HepG2 (cell line): ENCODE measurements around the gene CDC42SE1. TPM values are rescaled to one million over a fixed set of nuclear protein-coding genes. Genes with fewer than 3 reads are reported as not detected.
A peak's percentile ranks its signal among the peaks of the same experiment; 100 is the strongest.

Experiments
- ADNP ChIP-seq: sonication (generic); formaldehyde crosslinking; IDR thresholded peaks from 2 replicates; pipeline ENCODE4 v1.4.0; 2020; ENCODE audit warnings: missing genetic modification reagents
- DR1 ChIP-seq: sonication (generic); formaldehyde crosslinking; IDR thresholded peaks from 2 replicates; pipeline ENCODE4 v1.8.0; 2021; ENCODE audit warnings: mild to moderate bottlenecking, missing genetic modification reagents, inconsistent platforms
- IKZF4 ChIP-seq: sonication (generic); formaldehyde crosslinking; IDR thresholded peaks from 2 replicates; pipeline ENCODE4 v1.5.1; 2020; ENCODE audit warnings: borderline replicate concordance, mild to moderate bottlenecking, low read depth, missing genetic modification reagents; ENCODE audit errors: not compliant biosample characterization
- KLF13 ChIP-seq: sonication (generic); formaldehyde crosslinking; IDR thresholded peaks from 2 replicates; pipeline ENCODE4 v1.4.0; 2020; ENCODE audit warnings: mild to moderate bottlenecking, missing genetic modification reagents
- MATR3 ChIP-seq: sonication (generic); formaldehyde crosslinking; IDR thresholded peaks from 2 replicates; pipeline ENCODE4 v1.4.0; 2020; ENCODE audit warnings: missing genetic modification reagents
- PHF5A ChIP-seq: IDR thresholded peaks from one replicate; pipeline ENCODE4 v1.6.1; 2018; ENCODE audit warnings: low read depth, missing genetic modification reagents; ENCODE audit not compliant: unreplicated experiment
- SIX4 ChIP-seq: sonication (generic); formaldehyde crosslinking; IDR thresholded peaks from 2 replicates; pipeline ENCODE4 v1.4.0; 2020; ENCODE audit warnings: missing genetic modification reagents
- SNAI1 ChIP-seq: sonication (generic); formaldehyde crosslinking; IDR thresholded peaks from 2 replicates; pipeline ENCODE4 v1.5.0; 2020; ENCODE audit warnings: mild to moderate bottlenecking, missing genetic modification reagents, borderline replicate concordance
- THAP7 ChIP-seq: sonication (generic); formaldehyde crosslinking; IDR thresholded peaks from 2 replicates; pipeline ENCODE4 v1.8.1; 2023; ENCODE audit warnings: mild to moderate bottlenecking, missing genetic modification reagents
- TIGD3 ChIP-seq: sonication (generic); formaldehyde crosslinking; IDR thresholded peaks from 2 replicates; pipeline ENCODE4 v1.5.1; 2020; ENCODE audit warnings: mild to moderate bottlenecking, missing genetic modification reagents, borderline replicate concordance
- WIZ ChIP-seq: sonication (generic); formaldehyde crosslinking; IDR thresholded peaks from 2 replicates; pipeline ENCODE4 v1.5.1; 2020; ENCODE audit warnings: mild to moderate bottlenecking, missing genetic modification reagents
- ZBTB43 ChIP-seq: sonication (generic); formaldehyde crosslinking; conservative IDR thresholded peaks from 2 replicates; pipeline ENCODE4 v1.4.0; 2020; ENCODE audit warnings: missing genetic modification reagents
- ZFP90 ChIP-seq: sonication (generic); formaldehyde crosslinking; IDR thresholded peaks from 2 replicates; pipeline ENCODE4 v1.8.0; 2022; ENCODE audit warnings: missing genetic modification reagents, mild to moderate bottlenecking, inconsistent platforms, borderline replicate concordance
- ZNF564 ChIP-seq: sonication (generic); formaldehyde crosslinking; IDR thresholded peaks from 2 replicates; pipeline ENCODE4 v1.8.1; 2023; ENCODE audit warnings: mild to moderate bottlenecking, missing genetic modification reagents
- ZNF672 ChIP-seq: sonication (generic); formaldehyde crosslinking; IDR thresholded peaks from 2 replicates; pipeline ENCODE4 v1.8.1; 2022; ENCODE audit warnings: missing genetic modification reagents
- polyA plus RNA-seq, 8 experiments: library from polyadenylated mRNA; depleted of rRNA in 3 of 8; stranded (reverse) in 7 of 8; unstranded in 1 of 8; fragments of >200 nt; fragmentation: Illumina TruSeq in 4 of 8; extraction: Trizol in 4 of 8; gene quantifications; 2 replicates each; pipeline versions ENCODE4 v1.2.1 to v1.2.3, GENCODE V29; 2011 to 2016; ENCODE audit warnings: low read depth in 4 of 8, missing spikeins in 1 of 8, mixed read lengths in 1 of 8; ENCODE audit not compliant: insufficient read depth in 1 of 8
- total RNA-seq, 5 experiments: library from RNA; depleted of rRNA; stranded (reverse); fragments of >200 nt; fragmentation: Illumina TruSeq; extraction: Trizol; gene quantifications; 2 replicates each; pipeline ENCODE4 v1.2.3, GENCODE V29; 2016; ENCODE audit warnings: low read depth in 1 of 5
- TF ChIP-seq, protein P1 (sequence below): sonication (generic); formaldehyde crosslinking; IDR thresholded peaks from 2 replicates; pipeline ENCODE4 v1.4.0; 2020; ENCODE audit warnings: mild to moderate bottlenecking, missing genetic modification reagents
- TF ChIP-seq, protein P2 (sequence below): sonication (generic); formaldehyde crosslinking; IDR thresholded peaks from 2 replicates; pipeline ENCODE4 v1.4.0; 2020; ENCODE audit warnings: mild to moderate bottlenecking, missing genetic modification reagents

Gene CDC42SE1
- total and polyA plus RNA-seq, 2 of the 13 experiments (the other 11 are each of a cell fraction or from before 2014, with no cell fraction given): 17.6 to 17.9 TPM

DNA sequence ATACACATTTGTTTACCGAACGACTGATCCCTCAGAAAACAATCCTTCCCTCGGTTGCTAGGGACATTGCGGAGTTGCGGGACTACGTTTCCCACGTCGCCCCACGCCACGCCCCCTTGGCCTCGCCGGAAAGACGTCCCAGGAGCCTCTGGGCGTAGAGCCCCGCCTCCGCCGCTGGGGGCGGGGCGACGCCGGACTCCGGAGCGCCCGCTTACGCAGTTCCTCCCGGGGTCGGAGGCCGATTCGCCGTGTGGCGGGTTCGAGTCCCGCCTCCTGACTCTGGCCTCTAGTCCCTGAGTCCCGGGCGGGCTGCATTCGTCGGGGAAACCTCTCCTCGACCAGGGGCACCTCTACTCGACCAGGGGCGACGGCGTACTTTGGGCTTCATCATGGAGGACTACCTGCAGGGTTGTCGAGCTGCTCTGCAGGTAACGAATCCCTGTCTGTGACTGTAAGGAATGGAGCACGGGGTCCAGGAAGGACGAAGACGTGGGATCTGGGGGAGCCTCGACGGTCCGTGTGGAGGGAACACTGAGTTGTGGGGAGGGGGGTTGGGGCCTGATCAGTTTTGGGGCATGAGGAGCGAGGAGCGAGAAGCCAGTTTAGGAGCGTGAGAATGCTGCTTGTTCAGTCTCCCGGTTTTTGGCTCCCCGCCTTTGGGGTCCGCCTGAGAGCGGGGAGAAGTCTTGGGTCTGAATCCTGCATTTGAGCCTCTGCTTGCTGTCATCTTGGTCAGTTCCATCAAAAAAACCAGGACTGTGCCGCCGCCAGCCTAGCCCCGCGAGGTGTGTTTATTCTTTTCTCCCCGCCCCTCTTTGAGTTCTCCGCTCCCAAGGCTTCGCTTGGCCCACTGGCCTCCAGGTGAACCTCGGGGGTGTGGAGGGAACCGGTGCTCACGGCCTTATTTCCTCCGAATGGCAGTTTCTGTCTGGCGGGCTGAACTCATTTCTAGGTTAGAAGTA lies 50.9 kb downstream of the CDC42SE1 start, which contains the start of gene PRUNE1 (continued):
- TF ChIP-seq, protein P1, sequence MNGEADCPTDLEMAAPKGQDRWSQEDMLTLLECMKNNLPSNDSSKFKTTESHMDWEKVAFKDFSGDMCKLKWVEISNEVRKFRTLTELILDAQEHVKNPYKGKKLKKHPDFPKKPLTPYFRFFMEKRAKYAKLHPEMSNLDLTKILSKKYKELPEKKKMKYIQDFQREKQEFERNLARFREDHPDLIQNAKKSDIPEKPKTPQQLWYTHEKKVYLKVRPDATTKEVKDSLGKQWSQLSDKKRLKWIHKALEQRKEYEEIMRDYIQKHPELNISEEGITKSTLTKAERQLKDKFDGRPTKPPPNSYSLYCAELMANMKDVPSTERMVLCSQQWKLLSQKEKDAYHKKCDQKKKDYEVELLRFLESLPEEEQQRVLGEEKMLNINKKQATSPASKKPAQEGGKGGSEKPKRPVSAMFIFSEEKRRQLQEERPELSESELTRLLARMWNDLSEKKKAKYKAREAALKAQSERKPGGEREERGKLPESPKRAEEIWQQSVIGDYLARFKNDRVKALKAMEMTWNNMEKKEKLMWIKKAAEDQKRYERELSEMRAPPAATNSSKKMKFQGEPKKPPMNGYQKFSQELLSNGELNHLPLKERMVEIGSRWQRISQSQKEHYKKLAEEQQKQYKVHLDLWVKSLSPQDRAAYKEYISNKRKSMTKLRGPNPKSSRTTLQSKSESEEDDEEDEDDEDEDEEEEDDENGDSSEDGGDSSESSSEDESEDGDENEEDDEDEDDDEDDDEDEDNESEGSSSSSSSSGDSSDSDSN (CRISPR knock-in tag): peak; percentile 70
- TF ChIP-seq THAP7 (CRISPR knock-in tag) (no peak), ZBTB43 (CRISPR knock-in tag) (0 out of 2 replicates have a peak, but pooled peaks have one; percentile 62), ZNF564 (CRISPR knock-in tag) (peak; percentile 27; the same call in 1 of the 2 replicates), PHF5A (CRISPR knock-in tag) (no peak), MATR3 (CRISPR knock-in tag) (no peak), SNAI1 (CRISPR knock-in tag) (no peak; the same call in 1 of the 2 replicates), ZFP90 (peak; percentile 91; the same call in 1 of the 2 replicates), KLF13 (CRISPR knock-in tag) (peak; percentile 40; the same call in 1 of the 2 replicates), TIGD3 (CRISPR knock-in tag) (no peak), DR1 (CRISPR knock-in tag) (no peak), SIX4 (no peak), IKZF4 (CRISPR knock-in tag) (peak; percentile 33), ADNP (CRISPR knock-in tag) (peak; percentile 84), WIZ (CRISPR knock-in tag) (no peak), ZNF672 (no peak)
- TF ChIP-seq, protein P2, sequence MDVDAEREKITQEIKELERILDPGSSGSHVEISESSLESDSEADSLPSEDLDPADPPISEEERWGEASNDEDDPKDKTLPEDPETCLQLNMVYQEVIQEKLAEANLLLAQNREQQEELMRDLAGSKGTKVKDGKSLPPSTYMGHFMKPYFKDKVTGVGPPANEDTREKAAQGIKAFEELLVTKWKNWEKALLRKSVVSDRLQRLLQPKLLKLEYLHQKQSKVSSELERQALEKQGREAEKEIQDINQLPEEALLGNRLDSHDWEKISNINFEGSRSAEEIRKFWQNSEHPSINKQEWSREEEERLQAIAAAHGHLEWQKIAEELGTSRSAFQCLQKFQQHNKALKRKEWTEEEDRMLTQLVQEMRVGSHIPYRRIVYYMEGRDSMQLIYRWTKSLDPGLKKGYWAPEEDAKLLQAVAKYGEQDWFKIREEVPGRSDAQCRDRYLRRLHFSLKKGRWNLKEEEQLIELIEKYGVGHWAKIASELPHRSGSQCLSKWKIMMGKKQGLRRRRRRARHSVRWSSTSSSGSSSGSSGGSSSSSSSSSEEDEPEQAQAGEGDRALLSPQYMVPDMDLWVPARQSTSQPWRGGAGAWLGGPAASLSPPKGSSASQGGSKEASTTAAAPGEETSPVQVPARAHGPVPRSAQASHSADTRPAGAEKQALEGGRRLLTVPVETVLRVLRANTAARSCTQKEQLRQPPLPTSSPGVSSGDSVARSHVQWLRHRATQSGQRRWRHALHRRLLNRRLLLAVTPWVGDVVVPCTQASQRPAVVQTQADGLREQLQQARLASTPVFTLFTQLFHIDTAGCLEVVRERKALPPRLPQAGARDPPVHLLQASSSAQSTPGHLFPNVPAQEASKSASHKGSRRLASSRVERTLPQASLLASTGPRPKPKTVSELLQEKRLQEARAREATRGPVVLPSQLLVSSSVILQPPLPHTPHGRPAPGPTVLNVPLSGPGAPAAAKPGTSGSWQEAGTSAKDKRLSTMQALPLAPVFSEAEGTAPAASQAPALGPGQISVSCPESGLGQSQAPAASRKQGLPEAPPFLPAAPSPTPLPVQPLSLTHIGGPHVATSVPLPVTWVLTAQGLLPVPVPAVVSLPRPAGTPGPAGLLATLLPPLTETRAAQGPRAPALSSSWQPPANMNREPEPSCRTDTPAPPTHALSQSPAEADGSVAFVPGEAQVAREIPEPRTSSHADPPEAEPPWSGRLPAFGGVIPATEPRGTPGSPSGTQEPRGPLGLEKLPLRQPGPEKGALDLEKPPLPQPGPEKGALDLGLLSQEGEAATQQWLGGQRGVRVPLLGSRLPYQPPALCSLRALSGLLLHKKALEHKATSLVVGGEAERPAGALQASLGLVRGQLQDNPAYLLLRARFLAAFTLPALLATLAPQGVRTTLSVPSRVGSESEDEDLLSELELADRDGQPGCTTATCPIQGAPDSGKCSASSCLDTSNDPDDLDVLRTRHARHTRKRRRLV (CRISPR knock-in tag): no peak
